GM19452 (cell line): ENCODE measurements around the gene PPP2R2D.

Source experiments
- ATAC-seq: cut with Tn5 transposase; IDR thresholded peaks from one replicate; pipeline ENCODE4 v1.9.1; 2021; ENCODE audit not compliant: unreplicated experiment

Gene PPP2R2D

GRCh38 chr10:131996466-131997365 lies 95.9 kb downstream of the PPP2R2D start:
- no peak for ATAC-seq

- ATAC-seq: no peak
Observed at GRCh38 chr10:131997366-131998049, 96.7 kb downstream of the PPP2R2D start.

- ATAC-seq: no peak
Observed at GRCh38 chr10:131998050-131998844, 97.4 kb downstream of the PPP2R2D start.

GRCh38 chr10:131998845-131999681 lies 98.3 kb downstream of the PPP2R2D start:
- no peak for ATAC-seq

- no peak for ATAC-seq
Observed at GRCh38 chr10:132001238-132001972, 100.6 kb downstream of the PPP2R2D start.

DNA sequence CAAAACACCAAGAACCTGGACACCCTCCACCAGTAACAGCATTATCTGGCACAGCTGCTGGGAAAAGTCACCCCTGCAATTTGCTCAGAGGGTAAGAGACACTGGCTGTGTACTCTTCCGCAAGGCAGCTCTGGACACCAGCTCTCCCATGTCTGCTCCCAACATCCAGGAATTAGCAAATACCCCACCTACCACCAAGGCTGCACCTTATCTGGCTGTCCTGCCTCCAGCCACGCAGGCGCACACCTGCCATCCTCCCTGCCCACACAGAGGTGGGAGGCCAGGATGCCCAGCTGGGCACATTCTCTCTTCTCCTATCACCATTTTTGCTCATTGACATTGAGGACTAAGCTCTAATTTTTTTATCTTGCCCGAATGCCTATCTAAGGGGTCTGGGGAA lies 101.2 kb downstream of the PPP2R2D start:
- no peak for ATAC-seq

DNA sequence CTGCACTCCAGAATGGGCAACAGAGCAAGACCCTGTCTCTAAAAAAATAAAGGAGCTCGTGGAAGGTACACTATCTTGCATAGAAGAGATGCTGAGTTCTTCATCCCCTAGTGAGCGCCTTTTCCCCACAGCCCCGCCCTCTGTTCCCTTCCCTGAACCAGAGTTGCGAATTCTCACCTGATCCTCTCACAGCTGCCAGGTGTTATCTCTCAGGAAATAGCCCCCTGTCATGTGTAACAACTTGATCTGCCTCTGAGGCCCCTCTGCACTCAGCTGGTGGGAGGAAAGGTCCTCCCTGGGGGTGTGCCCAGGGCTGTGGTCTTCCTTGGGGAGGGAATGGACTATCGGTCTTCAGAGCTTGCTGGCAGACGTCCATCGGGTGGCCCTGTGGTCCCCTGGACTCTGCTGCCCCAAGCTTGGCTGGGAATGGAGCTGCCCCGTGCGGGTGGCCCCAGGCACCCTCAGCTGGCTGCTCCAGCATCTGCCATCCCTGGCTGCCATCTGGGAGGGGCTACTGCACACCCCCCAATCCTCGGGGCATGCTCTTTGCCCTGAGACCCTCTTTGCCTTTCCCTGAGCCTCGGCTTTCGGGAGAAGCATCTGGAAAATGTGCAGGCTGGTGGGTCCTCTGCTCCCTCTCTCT lies 102.6 kb downstream of the PPP2R2D start:
- no peak for ATAC-seq

GRCh38 chr10:132004052-132004451 lies 103.2 kb downstream of the PPP2R2D start:
- ATAC-seq: no peak

- ATAC-seq: no peak
Observed at GRCh38 chr10:132005147-132005546, 104.3 kb downstream of the PPP2R2D start.

- no peak for ATAC-seq
Observed at GRCh38 chr10:132006966-132007365, 106.2 kb downstream of the PPP2R2D start.

GRCh38 chr10:132007681-132008080 lies 106.9 kb downstream of the PPP2R2D start:
- no peak for ATAC-seq
